ENCODE results near the gene RFX8.

Gene RFX8

GRCh38 chr2:101368376-101368775 lies 106.5 kb downstream of the RFX8 start:
- Histone ChIP-seq H3K27ac (no peak overlapping the region), H3K27me3 (no peaks in the 10 kb centered on the region), H3K4me1 (no peaks in the 10 kb centered on the region), H3K4me3 (no peak overlapping the region), H3K9me3 (no peaks in the 10 kb centered on the region), H3K36me3 (no peaks in the 10 kb centered on the region)
- DNase-seq: no peak
- no peak for TF ChIP-seq CTCF (IDR thresholded peaks at IDR 0.05)
- intact Hi-C loops (cut with DNase I; ENCODE audit: low total_unique reads): no loop called here

- Histone ChIP-seq H3K36me3 (no peaks in the 10 kb centered on the region), H3K27me3 (no peaks in the 10 kb centered on the region), H3K4me3 (no peak overlapping the region), H3K4me1 (no peaks in the 10 kb centered on the region), H3K27ac (no peak overlapping the region), H3K9me3 (no peaks in the 10 kb centered on the region)
- intact Hi-C loops (cut with DNase I; ENCODE audit: low total_unique reads): no loop called here
- no peak for TF ChIP-seq CTCF (IDR thresholded peaks at IDR 0.05)
- DNase-seq: no peak
Observed at GRCh38 chr2:101367508-101367907, 107.4 kb downstream of the RFX8 start.

- intact Hi-C loops (cut with DNase I; ENCODE audit: low total_unique reads): no loop called here
Observed at GRCh38 chr2:101364878-101365277, 110.0 kb downstream of the RFX8 start.

GRCh38 chr2:101362777-101363176 lies 112.1 kb downstream of the RFX8 start:
- DNase-seq: no peak
- H3K4me3 ChIP-seq: no peak overlapping the region
- H3K27me3 ChIP-seq: no peaks in the 10 kb centered on the region
- no peak overlapping the region for H3K27ac ChIP-seq
- TF ChIP-seq CTCF (IDR thresholded peaks at IDR 0.05): no peak
- no peaks in the 10 kb centered on the region for H3K4me1 ChIP-seq
- H3K36me3 ChIP-seq: no peaks in the 10 kb centered on the region
- no peaks in the 10 kb centered on the region for H3K9me3 ChIP-seq
- intact Hi-C loops (cut with DNase I; ENCODE audit: low total_unique reads): no loop called here

More at GRCh38 chr2:101364878-101365277, 110.0 kb downstream of the RFX8 start:
- H3K4me3 ChIP-seq: no peak overlapping the region
- H3K27me3 ChIP-seq: no peaks in the 10 kb centered on the region
- no peaks in the 10 kb centered on the region for H3K9me3 ChIP-seq
- H3K36me3 ChIP-seq: no peaks in the 10 kb centered on the region
- H3K27ac ChIP-seq: no peak overlapping the region
- H3K4me1 ChIP-seq: no peaks in the 10 kb centered on the region
- no peak for DNase-seq
- no peak for TF ChIP-seq CTCF (IDR thresholded peaks at IDR 0.05)

- no peaks in the 10 kb centered on the region for H3K4me1 ChIP-seq
- no peaks in the 10 kb centered on the region for H3K27me3 ChIP-seq
- no peaks in the 10 kb centered on the region for H3K36me3 ChIP-seq
- TF ChIP-seq CTCF (IDR thresholded peaks at IDR 0.05): no peak
- no peaks in the 10 kb centered on the region for H3K9me3 ChIP-seq
- intact Hi-C loops (cut with DNase I; ENCODE audit: low total_unique reads): no loop called here
- DNase-seq: no peak
- no peak overlapping the region for H3K27ac ChIP-seq
- H3K4me3 ChIP-seq: no peak overlapping the region
Observed at GRCh38 chr2:101362316-101362715, 112.6 kb downstream of the RFX8 start.

- H3K36me3 ChIP-seq: no peaks in the 10 kb centered on the region
- intact Hi-C loops (cut with DNase I; ENCODE audit: low total_unique reads): no loop called here
- no peaks in the 10 kb centered on the region for H3K27me3 ChIP-seq
- TF ChIP-seq CTCF (IDR thresholded peaks at IDR 0.05): no peak
- H3K4me3 ChIP-seq: no peak overlapping the region
- no peak overlapping the region for H3K27ac ChIP-seq
- DNase-seq: no peak
- no peaks in the 10 kb centered on the region for H3K4me1 ChIP-seq
- H3K9me3 ChIP-seq: no peaks in the 10 kb centered on the region
Observed at GRCh38 chr2:101361522-101361921, 113.4 kb downstream of the RFX8 start.

Measured in tibial artery (tissue), 4 donors.